Stimulated activated CD4-positive, alpha-beta T cell treated with anti-CD3 and anti-CD28 coated beads, Interleukin-4, amount 100 ng/mL, for 4 hours (primary cell): Measurements from ENCODE around the gene NLRP6.
A peak's percentile ranks its signal among the peaks of the same experiment; 100 is the strongest.
"Not testable (repeated sequence)": the region's sequence is repeated elsewhere in the genome, so short reads cannot be mapped to it uniquely, and the experiment has no call there.

ENCODE experiments used
- DNase-seq, 2 experiments: peaks; one replicate each; pipeline ENCODE4 v3.0.0-alpha.2; 2020

The NLRP6 gene

GRCh38 chr11:278001-278951 lies at the start of gene NLRP6:
Gene NLRP6 (plus strand): TSS chr11:278407. CDS start chr11:278570, 163 bp downstream.
- DNase-seq = no peak

GRCh38 chr11:230431-230830 lies 47.8 kb upstream of the NLRP6 start:
- DNase-seq = no peak

GRCh38 chr11:232783-233565 lies 45.2 kb upstream of the NLRP6 start:
- no peak for DNase-seq

GRCh38 chr11:235180-235579 lies 43.0 kb upstream of the NLRP6 start:
- DNase-seq = no peak

GRCh38 chr11:235609-235996 lies 42.6 kb upstream of the NLRP6 start:
- DNase-seq = peak in 1 of 2 experiments; percentile 79

- peak; percentile 77 to 83 for DNase-seq
These were observed 42.0 kb upstream of the NLRP6 start, which contains the start of gene SIRT3 for GRCh38 chr11:235997-236773. Gene SIRT3 (minus strand): TSS chr11:236342. CDS start chr11:236328, 14 bp downstream.

- peak; percentile 82 to 87 for DNase-seq
These were observed 41.1 kb upstream of the NLRP6 start, which contains the start of gene PSMD13 for GRCh38 chr11:236774-237767. Gene PSMD13 (plus strand): TSS chr11:236976. CDS start chr11:237050, 74 bp downstream.

- not testable (repeated sequence) for DNase-seq
These were observed 39.9 kb upstream of the NLRP6 start for GRCh38 chr11:238346-238745.

- no peak for DNase-seq
These were observed 37.9 kb upstream of the NLRP6 start for GRCh38 chr11:240315-240714.

GRCh38 chr11:241634-242033 lies 36.6 kb upstream of the NLRP6 start:
- no peak for DNase-seq

- no peak for DNase-seq
These were observed 33.8 kb upstream of the NLRP6 start for GRCh38 chr11:244376-244775.

- no peak for DNase-seq
These were observed 29.1 kb upstream of the NLRP6 start for GRCh38 chr11:249062-249461.

- DNase-seq = no peak
These were observed 27.9 kb upstream of the NLRP6 start for GRCh38 chr11:250274-250673.

GRCh38 chr11:250740-251299 lies 27.4 kb upstream of the NLRP6 start:
- peak; percentile 60 to 73 for DNase-seq

GRCh38 chr11:251550-251949 lies 26.7 kb upstream of the NLRP6 start:
- no peak for DNase-seq

- no peak for DNase-seq
These were observed 25.5 kb upstream of the NLRP6 start for GRCh38 chr11:252666-253065.

GRCh38 chr11:253160-253885 lies 24.9 kb upstream of the NLRP6 start:
- DNase-seq = no peak

- DNase-seq = no peak
These were observed 24.3 kb upstream of the NLRP6 start for GRCh38 chr11:253886-254270.

GRCh38 chr11:255176-255575 lies 23.0 kb upstream of the NLRP6 start:
- DNase-seq = no peak

- DNase-seq = no peak
These were observed 22.4 kb upstream of the NLRP6 start for GRCh38 chr11:255816-256215.
